Keratinocyte (primary cell): Measurements from ENCODE around the gene KLHL3. TPM values are rescaled to one million over a fixed set of nuclear protein-coding genes. Genes with fewer than 3 reads are reported as not detected.

Experiments used
- DNase-seq: peaks from one replicate; pipeline ENCODE4 v3.0.0-alpha.2; 2011; ENCODE audit warnings: low read depth, missing footprints, low spot score
- FAIRE-seq: peaks from 2 replicates; lab custom pipeline; 2011; peaks lifted over from hg19 to GRCh38; lab: Jason Lieb, UNC
- H2AFZ ChIP-seq: 2 replicates; pipeline ENCODE4 v1.6.0; 2012; ENCODE audit warnings: low read length, control low read depth, inconsistent platforms; ENCODE audit not compliant: control insufficient read depth
- H3K27ac ChIP-seq: 2 replicates; pipeline ENCODE4 v1.5.1; 2011; ENCODE audit warnings: low read length; ENCODE audit not compliant: control insufficient read depth, insufficient read depth
- H3K27me3 ChIP-seq: 3 replicates; pipeline ENCODE4 v1.6.0; 2011; ENCODE audit warnings: low read length; ENCODE audit not compliant: control insufficient read depth, insufficient read depth; ENCODE audit errors: extremely low read depth
- H3K36me3 ChIP-seq, 2 experiments: 2 replicates in 1 of 2; 3 replicates in 1 of 2; pipeline ENCODE4 v1.5.1; 2011; ENCODE audit warnings: low read length in 2 of 2, mild to moderate bottlenecking in 1 of 2; ENCODE audit not compliant: control insufficient read depth in 2 of 2, insufficient read depth in 2 of 2; ENCODE audit errors: extremely low read depth in 1 of 2
- H3K4me1 ChIP-seq: 3 replicates; pipeline ENCODE4 v1.5.1; 2011; ENCODE audit warnings: low read length; ENCODE audit not compliant: control insufficient read depth, insufficient read depth; ENCODE audit errors: extremely low read depth
- H3K4me2 ChIP-seq: 3 replicates; pipeline ENCODE4 v1.6.0; 2011; ENCODE audit warnings: low read depth, low read length; ENCODE audit not compliant: control insufficient read depth, insufficient read depth; ENCODE audit errors: extremely low read depth
- H3K4me3 ChIP-seq, 3 experiments: fragments of 200-600 bp in 1 of 3; sonication (generic) in 1 of 3; 2 replicates in 2 of 3; 3 replicates in 1 of 3; pipeline ENCODE4 v1.5.1; 2011 to 2016; ENCODE audit warnings: low read length in 3 of 3, mild to moderate bottlenecking in 3 of 3, control low read depth in 2 of 3, inconsistent platforms in 1 of 3, low read depth in 1 of 3, mixed read lengths in 1 of 3, mixed run types in 1 of 3, moderate library complexity in 1 of 3; ENCODE audit not compliant: control insufficient read depth in 2 of 3, insufficient read depth in 2 of 3; ENCODE audit errors: extremely low read depth in 1 of 3
- H3K79me2 ChIP-seq: 2 replicates; pipeline ENCODE4 v1.6.0; 2012; ENCODE audit warnings: low read length; ENCODE audit not compliant: control insufficient read depth, insufficient read depth
- H3K9ac ChIP-seq: 3 replicates; pipeline ENCODE4 v1.6.0; 2011; ENCODE audit warnings: low read length; ENCODE audit not compliant: control insufficient read depth, insufficient read depth; ENCODE audit errors: extremely low read depth
- H3K9me1 ChIP-seq: 3 replicates; pipeline ENCODE4 v1.6.0; 2011; ENCODE audit warnings: low read length; ENCODE audit not compliant: control insufficient read depth, insufficient read depth; ENCODE audit errors: extremely low read depth
- H3K9me3 ChIP-seq: 2 replicates; pipeline ENCODE4 v1.5.1; 2012; ENCODE audit warnings: low read depth, low read length; ENCODE audit not compliant: control insufficient read depth
- H4K20me1 ChIP-seq: 3 replicates; pipeline ENCODE4 v1.6.0; 2011; ENCODE audit warnings: low read length; ENCODE audit not compliant: control insufficient read depth, insufficient read depth; ENCODE audit errors: extremely low read depth
- CTCF ChIP-seq, 3 experiments: IDR thresholded peaks in 1 of 3; conservative IDR thresholded peaks in 1 of 3; optimal IDR thresholded peaks in 1 of 3; 2 replicates in 2 of 3; 3 replicates in 1 of 3; pipeline versions ENCODE3 to v1.5.1; 2011; ENCODE audit warnings: low read length in 3 of 3, mild to moderate bottlenecking in 3 of 3, moderate library complexity in 2 of 3, control low read depth in 1 of 3, inconsistent platforms in 1 of 3; ENCODE audit not compliant: insufficient read depth in 2 of 3; ENCODE audit errors: extremely low read depth in 1 of 3
- EZH2 ChIP-seq: IDR thresholded peaks from one replicate; pipeline ENCODE4 v1.6.1; 2012; ENCODE audit warnings: inconsistent platforms, mild to moderate bottlenecking, low read length, moderate library complexity
- dilution Hi-C: fragments of 300-500 bp; cut with MboI; formaldehyde crosslinking; loops from one replicate; pipeline ENCODE4 v1.7.0; 2020; ENCODE audit warnings: low sequenced_read_pairs; ENCODE audit not compliant: extremely low pct_ligation_motif_present
- polyA plus RNA-seq, 5 experiments: library from polyadenylated mRNA; depleted of rRNA in 3 of 5; stranded (reverse) in 3 of 5; stranded (forward) in 1 of 5; unstranded in 1 of 5; fragments of >200 nt; gene quantifications; 1 replicate in 1 of 5; 2 replicates in 3 of 5; 3 replicates in 1 of 5; pipeline versions ENCODE4 v1.2.1 to v1.2.3, GENCODE V29; 2011 to 2012; ENCODE audit warnings: missing spikeins in 2 of 5, low read depth in 1 of 5, low replicate concordance in 1 of 5

KLHL3 gene
- polyA plus RNA-seq, 1 donor (not counting 4 experiments of a cell fraction or from before 2014, with no cell fraction given), result 2.5 TPM

- peaks cover 24% of the 10 kb centered on the region for H3K4me1 ChIP-seq
- DNase-seq, result no peak
- no peak overlapping the region for H3K9ac ChIP-seq
- no peak overlapping the region for H3K4me3 ChIP-seq
- no peaks in the 10 kb centered on the region for H3K36me3 ChIP-seq
- no peak overlapping the region for H3K27ac ChIP-seq
- no peak overlapping the region for H3K4me2 ChIP-seq
- H3K27me3 ChIP-seq, result no peaks in the 10 kb centered on the region
- TF ChIP-seq EZH2 (no peak), CTCF (optimal IDR thresholded peaks at IDR 0.05 in 1 of 3, IDR thresholded peaks at IDR 0.05 in 1 of 3, conservative IDR thresholded peaks at IDR 0.05 in 1 of 3; ENCODE audit: extremely low read depth in 1 of 3, insufficient read depth in 2 of 3, low read length in 3 of 3) (no peak)
- H3K9me3 ChIP-seq, result no peaks in the 10 kb centered on the region
- no peaks in the 10 kb centered on the region for H4K20me1 ChIP-seq
- FAIRE-seq, result no peak
- no peaks in the 10 kb centered on the region for H3K79me2 ChIP-seq
- no peaks in the 10 kb centered on the region for H3K9me1 ChIP-seq
- dilution Hi-C loops, result no loop called here
- H2AFZ ChIP-seq, result no peak overlapping the region
These were observed 117.4 kb downstream of the KLHL3 start for GRCh38 chr5:137618476-137618875.

GRCh38 chr5:137617528-137618205 is 118.2 kb downstream of the KLHL3 start:
- peaks cover 17% of the 10 kb centered on the region for H3K4me1 ChIP-seq
- H3K4me2 ChIP-seq, result no peak overlapping the region
- H3K9me3 ChIP-seq, result no peaks in the 10 kb centered on the region
- H2AFZ ChIP-seq, result no peak overlapping the region
- H3K9me1 ChIP-seq, result no peaks in the 10 kb centered on the region
- H3K4me3 ChIP-seq, result no peak overlapping the region
- TF ChIP-seq EZH2 (no peak), CTCF (optimal IDR thresholded peaks at IDR 0.05 in 1 of 3, IDR thresholded peaks at IDR 0.05 in 1 of 3, conservative IDR thresholded peaks at IDR 0.05 in 1 of 3; ENCODE audit: extremely low read depth in 1 of 3, insufficient read depth in 2 of 3, low read length in 3 of 3) (no peak)
- H3K27me3 ChIP-seq, result no peaks in the 10 kb centered on the region
- H3K27ac ChIP-seq, result no peak overlapping the region
- no peak overlapping the region for H3K9ac ChIP-seq
- no peaks in the 10 kb centered on the region for H3K36me3 ChIP-seq
- FAIRE-seq, result no peak
- dilution Hi-C loops, result no loop called here
- H3K79me2 ChIP-seq, result no peaks in the 10 kb centered on the region
- no peaks in the 10 kb centered on the region for H4K20me1 ChIP-seq
- DNase-seq, result no peak
